ENCODE results near the gene TRAF3. TPM values are rescaled to one million over a fixed set of nuclear protein-coding genes. Genes with fewer than 3 reads are reported as not detected.
"Not testable (repeated sequence)": the region's sequence is repeated elsewhere in the genome, so short reads cannot be mapped to it uniquely, and the experiment has no call there.

The TRAF3 gene
- total RNA-seq, 1 experiment from 2014 or later = 14.0 TPM

DNA sequence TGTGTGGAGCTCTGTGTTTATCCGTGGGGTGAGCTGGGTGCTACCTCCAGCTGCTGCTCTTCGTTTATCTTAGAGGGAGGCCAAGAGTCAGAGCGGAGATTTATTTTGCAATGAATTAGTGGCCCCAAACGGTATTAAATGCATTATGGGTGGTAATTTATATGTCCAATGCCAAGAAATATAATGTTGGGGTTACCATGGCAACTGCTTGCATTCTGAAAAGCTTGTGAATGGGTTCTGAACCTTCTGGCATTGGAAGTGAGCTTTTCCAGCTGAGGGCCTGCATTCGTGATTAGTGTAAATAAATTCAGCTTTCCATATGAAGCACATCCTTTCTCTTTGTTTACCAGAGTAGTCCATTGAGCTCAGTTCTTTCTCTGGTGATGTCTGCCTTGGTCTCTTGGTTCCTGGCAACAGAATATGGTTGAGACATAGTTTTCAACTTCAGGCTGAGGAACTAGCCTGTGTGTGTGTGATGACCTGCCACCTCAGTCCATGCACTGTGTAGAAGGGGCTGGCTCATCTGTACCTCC, 51.8 kb downstream of the TRAF3 start:
- DNase-seq (ENCODE audit: low spot score) = no peak

DNA sequence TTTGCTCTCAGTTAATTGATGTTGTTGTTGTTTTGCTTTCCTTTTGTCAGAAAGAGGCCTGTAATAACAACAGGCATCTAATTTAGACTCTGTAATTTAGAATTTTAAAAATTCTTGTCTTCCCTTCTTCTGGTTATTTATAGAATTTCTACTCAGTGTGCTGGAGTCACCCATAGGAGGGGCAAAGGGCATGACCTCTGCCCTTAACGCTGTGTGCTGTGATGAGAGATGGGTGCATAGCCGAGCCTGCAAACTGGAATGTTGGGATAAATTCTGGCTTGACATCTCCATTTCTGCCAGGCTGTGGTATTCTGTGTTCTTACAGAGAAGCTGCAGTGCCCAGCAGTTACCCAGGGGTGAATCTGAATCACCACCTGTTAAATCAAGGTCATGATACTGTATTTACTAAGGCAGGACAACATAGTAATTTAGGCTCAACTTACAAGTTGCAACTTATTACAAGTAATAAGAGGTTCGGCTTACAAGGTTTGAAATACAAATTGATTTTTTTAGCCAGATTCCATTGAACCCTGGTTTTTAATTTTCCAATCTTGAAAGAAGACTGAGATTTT, 53.3 kb downstream of the TRAF3 start:
- DNase-seq (ENCODE audit: low spot score) = no peak

DNA sequence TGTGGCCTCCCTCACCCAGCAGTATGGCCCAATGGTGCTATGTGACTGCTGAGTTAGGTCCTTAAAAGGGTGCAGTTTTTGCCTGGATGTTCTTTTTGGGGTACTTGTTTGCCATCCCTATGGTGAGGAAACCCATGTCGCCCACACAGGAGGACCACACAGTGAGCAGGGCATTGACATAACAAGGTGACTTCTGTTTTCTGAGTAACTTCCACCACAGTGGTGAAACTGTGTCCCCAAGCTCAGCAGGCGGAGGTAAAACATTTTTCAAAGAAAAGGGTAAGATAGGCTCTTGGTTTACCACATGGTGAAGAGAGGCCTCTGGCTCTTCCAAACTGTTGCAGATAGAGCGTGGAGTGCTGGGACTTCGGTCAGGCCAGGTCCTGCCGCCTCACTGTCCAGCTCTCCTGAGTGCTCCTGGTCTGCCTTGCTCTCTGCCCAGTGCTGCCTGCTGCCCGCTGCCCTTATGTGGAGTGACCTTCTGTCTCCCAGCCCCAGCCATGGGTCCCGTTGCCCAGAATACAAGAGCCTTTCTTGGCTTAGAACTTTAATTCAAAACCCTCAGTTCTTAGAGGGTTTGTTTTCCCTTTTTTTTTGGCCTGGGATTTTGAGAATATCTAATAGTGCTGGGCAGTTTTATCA, 54.0 kb downstream of the TRAF3 start:
- no peak for DNase-seq (ENCODE audit: low spot score)

DNA sequence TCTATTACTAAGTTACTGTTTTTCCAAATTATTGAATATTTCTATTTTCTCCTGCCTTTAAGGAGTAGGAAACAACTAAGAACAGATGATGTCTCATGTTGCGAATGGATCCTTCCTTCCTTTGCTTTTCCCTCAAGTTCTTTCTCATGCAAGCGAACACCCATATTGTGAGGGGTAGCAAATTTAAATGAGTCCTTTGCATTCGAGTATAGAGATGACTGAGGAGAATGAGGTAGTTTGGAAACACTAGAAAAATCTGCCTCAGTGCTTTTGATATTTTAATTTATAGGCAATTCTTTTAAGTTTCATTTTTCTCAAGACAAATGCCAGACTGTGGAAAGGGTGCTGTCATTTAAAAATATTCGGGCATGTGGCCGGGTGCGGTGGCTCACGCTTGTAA, 56.1 kb downstream of the TRAF3 start:
- DNase-seq (ENCODE audit: low spot score) = no peak

DNA sequence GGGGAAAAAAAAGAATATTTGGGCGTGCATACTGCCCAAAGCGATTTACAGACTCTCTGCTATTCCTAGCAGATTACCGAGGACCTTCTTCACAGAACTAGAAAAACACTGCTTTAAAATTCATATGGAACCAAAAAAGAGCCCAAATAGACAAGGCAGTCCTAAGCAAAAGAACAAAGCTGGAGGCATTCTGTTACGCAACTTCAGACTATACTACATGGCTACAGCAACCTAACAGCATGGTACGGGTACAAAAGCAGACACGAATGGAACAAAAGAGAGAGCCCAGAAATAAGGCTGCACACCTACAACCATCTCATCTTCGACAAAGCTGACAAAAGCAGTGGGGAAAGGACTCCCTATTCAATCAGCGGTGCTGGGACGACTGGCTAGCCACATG, 56.7 kb downstream of the TRAF3 start:
- DNase-seq (ENCODE audit: low spot score) = no peak

DNA sequence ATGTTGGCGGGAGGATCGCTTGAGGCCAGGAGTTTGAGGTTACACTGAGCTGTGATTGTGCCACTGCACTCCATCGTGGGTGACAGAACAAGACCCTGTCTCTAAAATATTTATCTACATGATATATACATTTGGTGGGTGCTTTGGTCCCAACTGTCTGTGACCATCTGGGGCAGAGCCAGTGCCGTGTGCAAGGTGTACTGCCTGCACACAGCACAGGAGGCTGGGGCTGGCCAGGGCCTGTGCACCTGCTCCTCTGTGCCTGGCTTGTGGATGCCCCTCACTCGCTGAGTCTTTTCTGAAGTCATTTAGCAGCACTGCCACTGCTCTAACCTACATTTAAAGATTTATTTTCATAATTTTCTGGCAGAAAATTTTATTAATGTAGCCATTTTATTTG, 58.7 kb downstream of the TRAF3 start:
- no peak for DNase-seq (ENCODE audit: low spot score)

DNA sequence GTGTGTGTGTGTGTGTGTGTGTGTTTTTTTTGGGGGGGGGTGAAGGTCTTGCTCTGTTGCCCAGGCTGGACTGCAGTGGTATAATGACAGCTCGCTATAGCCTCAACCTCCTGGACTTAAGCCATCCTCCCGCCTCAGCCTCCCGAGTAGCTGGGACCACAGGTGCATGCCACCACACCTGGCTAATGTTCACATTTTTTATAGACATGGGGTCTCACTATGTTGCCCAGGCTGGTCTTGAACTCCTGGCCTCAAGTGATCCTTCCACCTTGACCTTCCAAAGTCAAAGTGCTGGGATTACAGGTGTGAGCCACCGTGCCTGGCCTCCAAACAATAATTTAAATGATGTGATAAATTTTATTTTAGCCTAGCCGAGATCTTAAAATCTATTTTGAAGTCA, 59.9 kb downstream of the TRAF3 start:
- not testable (repeated sequence) for DNase-seq (ENCODE audit: low spot score)

DNA sequence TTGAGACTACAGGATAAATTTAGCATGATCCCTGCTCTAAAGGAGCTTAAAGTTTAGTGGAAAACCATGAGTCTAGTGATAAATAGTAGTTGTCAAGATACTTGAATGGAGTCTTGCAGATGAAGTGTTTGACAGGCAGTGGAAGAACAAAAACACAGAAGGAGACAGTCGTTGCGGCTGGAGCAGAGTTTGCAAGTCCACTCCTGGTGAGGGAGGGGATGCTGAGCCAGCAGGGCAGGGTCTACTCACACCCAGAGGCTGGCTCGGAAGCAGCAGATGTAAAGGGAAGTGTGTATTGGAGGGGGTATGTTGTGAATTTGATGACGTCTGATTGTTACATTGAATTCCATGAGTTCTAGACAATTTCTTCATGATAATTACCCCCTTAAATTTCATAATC, 61.3 kb downstream of the TRAF3 start:
- DNase-seq (ENCODE audit: low spot score) = no peak

DNA sequence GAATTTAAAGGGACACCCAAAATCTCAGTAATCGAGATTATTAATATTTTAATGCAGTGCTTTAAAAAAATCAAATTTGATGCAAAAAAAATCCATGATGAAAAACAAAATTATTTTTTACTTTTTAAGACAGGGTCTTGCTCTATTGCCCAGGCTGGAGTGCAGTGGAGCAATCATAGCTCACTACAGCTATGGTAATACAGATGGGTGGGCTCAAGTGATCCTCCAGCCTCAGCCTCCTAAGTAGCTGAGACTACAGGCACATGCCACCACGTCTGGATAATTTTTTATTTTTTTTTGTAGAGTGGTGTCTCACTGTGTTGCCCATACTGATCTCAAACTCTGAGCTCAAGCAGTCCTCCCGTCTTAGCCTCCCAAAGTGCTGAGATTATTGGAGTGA, 62.9 kb downstream of the TRAF3 start:
- no peak for DNase-seq (ENCODE audit: low spot score)

DNA sequence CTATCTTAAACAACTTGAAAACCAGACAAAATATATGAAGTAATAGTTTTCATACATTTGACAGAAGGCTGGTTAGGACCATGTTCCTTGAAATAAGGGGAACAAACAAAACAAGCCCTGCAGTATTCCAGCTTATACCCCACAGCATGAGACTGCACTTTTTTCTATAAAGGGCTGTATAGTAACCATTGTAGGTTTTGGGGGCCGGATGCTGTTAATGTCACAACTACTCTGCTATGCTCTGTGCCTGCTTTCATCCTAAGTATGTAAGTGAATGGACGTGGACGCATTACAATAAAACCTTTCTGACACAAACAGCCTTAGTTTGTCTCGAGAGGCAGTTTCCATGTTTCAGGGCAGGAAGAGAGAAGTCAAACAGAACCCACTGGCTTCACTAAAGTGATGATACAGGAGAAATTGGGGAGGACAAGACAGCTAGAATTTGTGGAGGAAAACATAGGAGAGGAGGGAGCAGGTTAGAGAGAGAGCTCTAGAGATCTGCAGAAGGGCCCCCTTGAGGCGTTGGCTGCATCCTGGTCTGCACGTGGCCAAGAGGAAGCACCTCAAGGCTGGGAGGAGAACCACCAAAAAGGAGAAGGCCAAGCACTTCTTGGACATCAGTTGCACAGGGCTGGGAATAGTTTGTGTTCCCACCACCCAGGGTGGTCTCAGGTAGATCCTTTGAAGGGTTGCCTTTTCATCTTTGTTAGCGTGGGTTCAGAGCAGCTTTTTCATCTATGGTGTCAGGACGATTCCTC, 63.7 kb downstream of the TRAF3 start:
- no peak for DNase-seq (ENCODE audit: low spot score)

DNA sequence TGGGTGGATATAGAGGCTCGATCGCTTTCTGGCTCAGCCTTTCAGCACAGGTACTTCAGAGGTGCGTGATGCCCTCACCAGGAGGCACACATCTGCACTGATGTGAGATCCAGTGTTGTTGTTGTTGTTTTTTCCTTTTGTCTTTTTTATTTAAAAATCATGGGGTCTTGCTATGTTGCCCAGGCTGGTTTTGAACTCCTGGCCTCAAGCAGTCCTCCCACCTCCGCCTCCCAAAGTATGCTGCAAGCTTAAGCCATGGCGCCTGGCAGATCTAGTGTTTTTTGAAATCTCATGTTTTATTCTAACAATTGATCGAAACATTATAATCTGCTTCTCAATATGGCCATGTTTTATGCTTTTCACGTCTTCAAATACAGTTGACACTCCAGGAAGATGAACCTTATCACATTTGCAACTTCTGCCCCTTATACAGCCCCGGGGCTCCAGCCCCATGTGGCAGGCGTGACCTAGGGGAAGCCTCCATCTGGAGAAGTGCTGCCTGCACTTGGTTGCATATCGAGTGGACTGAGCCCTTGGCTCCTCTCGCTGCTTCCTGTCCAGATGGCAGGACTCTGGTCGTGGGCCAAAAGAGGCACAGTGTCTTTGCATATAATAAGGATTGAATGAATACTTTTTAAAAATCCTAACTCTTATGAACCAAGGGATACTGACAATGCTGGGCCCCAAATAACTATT, 71.7 kb downstream of the TRAF3 start:
- no peak for DNase-seq (ENCODE audit: low spot score)

DNA sequence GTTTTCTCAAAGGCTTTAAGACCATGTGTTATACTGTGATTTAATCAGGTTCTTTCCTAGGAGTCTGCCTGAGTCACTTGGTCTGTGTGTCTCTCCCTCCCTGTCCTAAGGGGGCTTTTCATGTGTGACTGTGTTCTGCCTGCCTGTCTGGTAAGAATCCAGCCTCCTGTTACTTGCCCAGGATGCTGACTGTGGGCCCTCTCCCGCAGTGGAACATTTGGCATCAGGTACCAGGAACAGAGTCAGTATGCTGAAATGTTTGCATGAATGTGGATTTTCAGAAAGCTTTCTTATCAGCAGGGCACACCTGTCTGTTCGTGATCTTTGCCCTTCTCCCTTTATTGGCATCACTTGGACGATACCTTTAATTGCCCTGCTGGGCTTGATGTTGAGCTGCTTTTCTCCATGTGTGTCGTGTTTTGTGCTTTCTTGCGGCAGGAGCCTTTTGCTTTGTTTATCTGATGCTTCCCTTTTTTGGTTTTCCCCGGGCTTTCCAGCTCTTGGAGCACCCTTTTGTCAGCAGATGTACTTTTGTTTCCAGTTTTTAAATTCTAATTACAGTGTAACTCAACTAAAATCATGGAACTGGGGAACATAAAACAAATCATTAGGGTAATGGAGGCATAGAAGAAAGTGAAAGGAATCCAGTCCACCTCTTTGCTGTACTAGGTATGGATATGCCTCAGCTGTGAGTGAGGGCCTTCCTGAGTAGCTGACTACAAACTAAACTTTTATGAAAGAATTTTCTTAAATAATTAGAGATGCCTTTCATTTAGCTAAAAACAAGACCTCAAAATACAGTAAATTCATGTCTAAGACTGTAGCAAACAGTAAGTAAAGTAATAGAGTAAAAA, 72.5 kb downstream of the TRAF3 start:
- DNase-seq (ENCODE audit: low spot score) = no peak

DNA sequence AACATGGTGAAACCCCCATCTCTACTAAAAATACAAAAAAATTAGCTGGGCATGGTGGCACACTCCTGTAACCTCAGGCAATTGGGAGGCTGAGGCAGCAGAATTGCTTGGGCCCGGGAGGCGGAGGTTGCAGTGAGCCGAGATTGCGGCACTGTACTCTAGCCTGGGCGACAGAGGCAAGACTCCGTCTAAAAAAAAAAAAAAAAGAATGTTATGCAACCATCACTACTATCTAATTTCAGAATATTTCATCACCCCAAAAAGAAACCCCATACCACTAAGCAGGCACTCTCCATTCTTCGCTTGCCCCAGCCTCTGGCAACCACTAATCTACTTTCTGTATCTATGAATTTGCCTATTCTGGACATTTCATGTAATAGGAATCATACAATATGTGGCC, 76.4 kb downstream of the TRAF3 start:
- no peak for DNase-seq (ENCODE audit: low spot score)

DNA sequence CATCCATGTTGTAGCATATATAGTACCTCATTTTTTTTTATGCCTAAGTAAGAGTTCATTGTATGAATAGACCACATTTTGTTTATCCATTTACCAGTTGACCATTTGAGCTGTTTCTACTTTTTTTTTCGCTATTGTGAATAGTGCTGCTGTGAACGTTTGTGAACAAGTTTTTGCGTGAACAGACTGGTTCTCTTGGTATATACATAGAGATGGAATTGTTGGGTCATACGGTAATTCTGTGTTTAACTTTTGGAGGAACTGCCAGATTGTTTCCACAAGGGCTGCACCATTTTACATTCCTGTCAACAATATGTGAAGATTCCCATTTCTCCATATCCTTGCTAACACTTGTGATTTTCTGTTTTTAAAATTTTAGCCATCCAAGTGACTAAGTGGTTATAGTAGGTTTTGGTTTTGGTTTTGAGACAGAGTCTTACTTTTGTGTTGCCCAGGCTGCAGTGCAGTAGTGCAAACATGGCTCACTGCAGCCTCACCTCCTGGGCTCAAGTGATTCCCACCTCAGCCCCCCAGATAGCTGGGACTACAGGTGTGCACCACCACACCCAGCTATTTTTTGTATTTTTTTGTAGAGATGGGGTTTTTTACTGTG, 76.9 kb downstream of the TRAF3 start:
- DNase-seq (ENCODE audit: low spot score) = no peak

DNA sequence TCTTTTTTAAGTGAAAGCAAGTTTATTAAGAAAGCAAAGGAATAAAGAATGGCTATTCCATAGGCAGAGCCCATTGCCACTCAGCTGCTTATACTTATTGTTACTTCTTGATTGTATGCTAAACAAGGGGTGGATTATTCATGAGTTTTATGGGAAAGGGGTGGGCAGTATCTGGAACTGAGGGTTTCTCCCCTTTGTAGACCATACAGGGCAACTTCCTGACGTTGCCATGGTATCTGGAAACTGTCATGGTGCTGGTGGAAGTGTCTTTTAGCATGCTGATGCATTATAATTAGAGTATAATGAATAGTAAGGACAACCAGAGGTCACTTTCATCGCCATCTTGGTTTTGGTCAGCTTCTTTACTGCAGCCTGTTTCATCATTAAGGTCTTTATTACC, 78.9 kb downstream of the TRAF3 start:
- no peak for DNase-seq (ENCODE audit: low spot score)

DNA sequence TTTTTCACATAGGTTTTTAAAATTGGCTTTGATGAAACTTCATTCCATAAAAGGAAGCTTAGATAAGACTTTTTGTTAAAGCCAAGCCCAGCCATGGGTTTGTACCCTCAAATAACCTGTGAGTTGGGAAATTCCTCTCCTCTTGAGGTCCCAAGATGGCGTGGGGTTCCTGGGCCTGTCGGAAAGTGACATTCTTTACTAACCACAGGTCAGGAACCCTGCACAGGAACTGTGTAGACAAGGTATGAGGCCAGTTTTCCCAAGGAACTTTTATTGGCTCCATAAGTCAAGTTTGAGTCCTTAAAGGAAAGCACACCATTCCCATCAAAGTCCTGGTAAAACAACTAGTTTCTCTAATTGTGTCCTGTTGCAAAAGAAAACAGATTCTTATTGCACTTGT, 80.2 kb downstream of the TRAF3 start:
- DNase-seq (ENCODE audit: low spot score) = peak; percentile 20

DNA sequence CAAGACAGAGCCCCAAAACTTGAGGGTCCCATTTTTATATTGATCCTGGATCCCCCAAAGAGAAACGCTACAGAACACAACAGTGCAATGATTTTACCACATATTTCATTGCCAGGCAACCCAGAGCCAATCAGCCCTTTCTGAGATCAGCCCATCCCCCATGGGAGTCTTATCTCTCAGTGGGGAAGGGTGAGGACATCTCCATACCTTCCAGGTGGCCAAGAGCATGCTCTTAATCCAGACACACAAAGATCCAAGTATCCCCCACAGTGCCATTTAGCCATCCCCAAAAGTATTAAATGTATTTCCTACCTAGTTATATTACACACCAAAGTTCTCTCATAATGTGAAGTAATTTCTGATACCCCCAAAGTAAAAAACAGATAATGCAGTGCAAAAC, 82.7 kb downstream of the TRAF3 start:
- DNase-seq (ENCODE audit: low spot score) = no peak

DNA sequence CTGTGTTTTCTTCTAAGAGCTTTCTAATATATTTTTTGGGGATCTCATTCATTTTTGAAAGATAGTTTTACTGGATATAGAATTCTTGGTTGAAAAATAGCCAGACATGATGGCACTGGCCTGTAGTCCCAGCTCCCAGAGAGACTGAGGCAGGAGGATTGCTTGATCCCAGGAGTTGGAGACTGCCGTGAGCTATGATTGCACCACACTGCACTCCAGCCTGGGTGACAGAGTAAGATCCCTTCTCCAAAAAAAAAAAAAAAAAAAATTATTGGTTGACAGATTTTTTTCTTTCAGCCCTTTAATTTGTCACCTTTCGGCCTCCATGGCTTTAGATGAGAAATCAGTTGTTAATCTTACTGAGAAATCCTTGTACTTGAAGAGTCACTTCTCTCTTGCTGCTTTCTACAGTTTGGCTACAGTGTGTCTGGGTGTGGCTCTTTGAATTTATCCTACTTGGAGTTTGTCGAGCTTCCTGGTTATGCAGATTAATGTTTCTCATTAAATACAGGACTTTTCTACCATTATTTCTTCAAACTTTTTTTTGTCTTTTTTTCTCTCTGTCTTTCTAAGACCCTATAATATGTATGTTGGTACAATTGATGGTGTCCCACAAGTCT, 85.0 kb downstream of the TRAF3 start:
- no peak for DNase-seq (ENCODE audit: low spot score)

DNA sequence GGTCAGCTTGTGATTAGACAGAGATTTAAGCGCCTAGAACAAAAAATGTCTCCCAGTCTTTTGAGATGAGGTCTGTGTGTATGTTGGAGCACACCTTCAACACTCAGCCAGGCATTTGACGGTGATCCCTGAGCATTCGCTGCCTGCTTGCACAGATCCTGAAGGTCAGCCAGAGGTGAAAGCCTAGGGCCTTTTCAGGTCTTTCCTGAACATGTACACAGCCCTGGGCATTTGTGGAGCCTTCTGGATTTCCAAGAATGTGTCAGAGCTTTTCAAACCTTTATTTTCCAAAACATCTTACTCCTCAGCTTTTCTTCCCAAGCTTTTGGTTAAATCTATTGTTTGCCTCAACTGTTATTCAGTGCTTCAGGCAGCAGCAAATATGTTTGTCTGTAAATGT, 86.1 kb downstream of the TRAF3 start:
- DNase-seq (ENCODE audit: low spot score) = no peak

DNA sequence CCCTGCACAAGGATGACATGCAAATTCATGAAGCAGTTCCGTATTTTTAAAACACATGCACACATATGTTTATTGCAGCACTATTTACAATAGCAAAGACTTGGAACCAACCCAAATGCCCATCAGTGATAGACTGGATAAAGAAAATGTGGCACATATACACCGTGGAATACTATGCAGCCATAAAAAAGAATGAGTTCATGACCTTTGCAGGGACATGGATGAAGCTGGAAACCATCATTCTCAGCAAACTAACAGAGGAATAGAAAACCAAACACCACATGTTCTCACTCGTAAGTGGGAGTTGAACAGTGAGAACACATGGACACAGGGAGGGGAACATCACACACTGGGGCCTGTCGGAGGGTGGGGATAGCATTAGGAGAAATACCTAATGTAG, 88.7 kb downstream of the TRAF3 start:
- not testable (repeated sequence) for DNase-seq (ENCODE audit: low spot score)
